Loucy (cell line): ENCODE measurements around the gene QPRT.
A peak's percentile ranks its signal among the peaks of the same experiment; 100 is the strongest.

ENCODE experiments used
- H2AFZ ChIP-seq: fragments of 200-600 bp; sonication (generic); 2 replicates; pipeline ENCODE4 v1.6.0; 2016; ENCODE audit warnings: antibody characterized with exemption, mild to moderate bottlenecking, low read length, moderate library complexity
- H3F3A ChIP-seq: fragments of 200-600 bp; 2 replicates; pipeline ENCODE4 v1.6.0; 2016; ENCODE audit warnings: antibody characterized with exemption, low read depth, mild to moderate bottlenecking
- H3K27me3 ChIP-seq: fragments of 200-600 bp; sonication (generic); 2 replicates; pipeline ENCODE4 v1.6.1; 2014; ENCODE audit warnings: low read length, mild to moderate bottlenecking; ENCODE audit not compliant: insufficient read depth, poor library complexity, severe bottlenecking
- H3K36me3 ChIP-seq: fragments of 200-600 bp; sonication (generic); 2 replicates; pipeline ENCODE4 v1.6.1; 2016; ENCODE audit warnings: low read length; ENCODE audit not compliant: insufficient read depth
- H3K4me1 ChIP-seq: fragments of 200-600 bp; sonication (generic); 2 replicates; pipeline ENCODE4 v1.5.1; 2014; ENCODE audit warnings: low read length, mild to moderate bottlenecking; ENCODE audit not compliant: insufficient read depth, poor library complexity, severe bottlenecking
- H3K4me2 ChIP-seq: fragments of 200-600 bp; sonication (generic); 2 replicates; pipeline ENCODE4 v1.6.0; 2014; ENCODE audit warnings: antibody characterized with exemption, low read length, low read depth, mild to moderate bottlenecking; ENCODE audit not compliant: poor library complexity, severe bottlenecking
- H3K4me3 ChIP-seq: fragments of 200-600 bp; sonication (generic); 2 replicates; pipeline ENCODE4 v1.5.1; 2014; ENCODE audit warnings: low read length, mild to moderate bottlenecking, mixed read lengths; ENCODE audit not compliant: poor library complexity, severe bottlenecking
- H3K79me2 ChIP-seq: fragments of 200-600 bp; sonication (generic); 2 replicates; pipeline ENCODE4 v1.6.1; 2014; ENCODE audit warnings: low read length; ENCODE audit not compliant: insufficient read depth
- H3K9ac ChIP-seq: fragments of 200-600 bp; sonication (generic); 2 replicates; pipeline ENCODE4 v1.6.0; 2014; ENCODE audit warnings: mild to moderate bottlenecking, low read depth, low read length, moderate library complexity; ENCODE audit not compliant: poor library complexity, severe bottlenecking
- H3K9me2 ChIP-seq: fragments of 200-600 bp; sonication (generic); replicated peaks from 2 replicates; pipeline ENCODE4 v1.6.1; 2016; ENCODE audit warnings: low read depth, low read length, mixed read lengths
- H3K9me3 ChIP-seq: fragments of 200-600 bp; sonication (generic); 2 replicates; pipeline ENCODE4 v1.6.1; 2014; ENCODE audit warnings: mild to moderate bottlenecking, antibody characterized with exemption, low read length, low read depth; ENCODE audit not compliant: insufficient read depth
- H4K20me1 ChIP-seq: fragments of 200-600 bp; sonication (generic); 2 replicates; pipeline ENCODE4 v1.6.0; 2014; ENCODE audit warnings: antibody characterized with exemption, low read length, mild to moderate bottlenecking; ENCODE audit not compliant: insufficient read depth, poor library complexity, severe bottlenecking
- CTCF ChIP-seq: fragments of 200-600 bp; sonication (generic); conservative IDR thresholded peaks from 2 replicates; pipeline ENCODE4 v1.5.1; 2014; ENCODE audit warnings: mild to moderate bottlenecking, antibody characterized with exemption, low read length
- EZH2phosphoT487 ChIP-seq: fragments of 200-600 bp; IDR thresholded peaks from 2 replicates; pipeline ENCODE4 v1.6.1; 2018; ENCODE audit warnings: antibody characterized with exemption, mild to moderate bottlenecking, moderate library complexity, borderline replicate concordance

Gene QPRT

GRCh38 chr16:29700253-29700987 is 21.4 kb downstream of the QPRT start:
- Histone ChIP-seq H4K20me1 (no peaks in the 10 kb centered on the region), H2AFZ (no peak overlapping the region), H3K9me2 (no peaks in the 10 kb centered on the region), H3K9ac (no peak overlapping the region), H3K4me2 (no peak overlapping the region), H3F3A (no peaks in the 10 kb centered on the region), H3K36me3 (peaks cover 14% of the 10 kb centered on the region; the same call in 1 of the 2 replicates), H3K79me2 (no peaks in the 10 kb centered on the region), H3K4me1 (peaks cover 20% of the 10 kb centered on the region), H3K4me3 (no peak overlapping the region), H3K9me3 (no peaks in the 10 kb centered on the region), H3K27me3 (no peaks in the 10 kb centered on the region)
- TF ChIP-seq CTCF (peak; percentile 81), EZH2phosphoT487 (no peak)

- Histone ChIP-seq H3K9me3 (no peaks in the 10 kb centered on the region), H3K36me3 (peaks cover 14% of the 10 kb centered on the region; the same call in 1 of the 2 replicates), H3K4me3 (no peak overlapping the region), H3K79me2 (no peaks in the 10 kb centered on the region), H4K20me1 (no peaks in the 10 kb centered on the region), H2AFZ (no peak overlapping the region), H3K9ac (no peak overlapping the region), H3K27me3 (no peaks in the 10 kb centered on the region), H3K9me2 (no peaks in the 10 kb centered on the region), H3F3A (no peaks in the 10 kb centered on the region), H3K4me1 (peaks cover 20% of the 10 kb centered on the region), H3K4me2 (peak overlapping the region; percentile 56)
- TF ChIP-seq EZH2phosphoT487: no peak
- TF ChIP-seq CTCF: no peak
Observed at GRCh38 chr16:29701214-29701555, 22.2 kb downstream of the QPRT start.

- H3K27me3 ChIP-seq: no peaks in the 10 kb centered on the region
- no peaks in the 10 kb centered on the region for H3F3A ChIP-seq
- peak overlapping the region; percentile 56 for H3K4me2 ChIP-seq
- no peaks in the 10 kb centered on the region for H4K20me1 ChIP-seq
- H2AFZ ChIP-seq: no peak overlapping the region
- no peak for TF ChIP-seq EZH2phosphoT487
- no peak for TF ChIP-seq CTCF
- H3K9ac ChIP-seq: peak overlapping the region; percentile 45
- no peaks in the 10 kb centered on the region for H3K9me3 ChIP-seq
- H3K79me2 ChIP-seq: no peaks in the 10 kb centered on the region
- peaks cover 20% of the 10 kb centered on the region for H3K4me1 ChIP-seq
- no peaks in the 10 kb centered on the region for H3K9me2 ChIP-seq
- H3K36me3 ChIP-seq: peaks cover 8% of the 10 kb centered on the region; the same call in 1 of the 2 replicates
- H3K4me3 ChIP-seq: peak overlapping the region; percentile 41
Observed at GRCh38 chr16:29702269-29702668, 23.3 kb downstream of the QPRT start.
